ENCODE results near the gene HRH4.

DNA sequence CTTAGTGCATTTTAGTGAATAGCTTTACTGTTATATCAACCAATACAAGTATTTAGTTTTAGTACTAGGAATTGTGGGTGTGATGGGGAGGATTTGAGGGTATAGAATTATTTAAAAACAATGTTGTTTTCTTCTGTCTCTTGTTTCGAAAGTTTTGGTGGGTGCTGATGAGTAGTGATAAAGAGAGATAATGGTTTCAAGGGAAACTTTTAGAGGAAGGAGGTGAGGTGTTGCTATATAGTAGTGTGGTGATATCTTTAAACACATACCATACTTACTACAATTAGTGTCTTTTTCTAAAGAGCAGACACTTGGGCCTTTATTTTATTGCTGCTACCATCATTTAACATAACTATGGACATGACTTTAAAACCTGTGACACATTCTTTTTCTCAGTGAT lies 23.5 kb upstream of the HRH4 start:
- TF ChIP-seq, protein P1, sequence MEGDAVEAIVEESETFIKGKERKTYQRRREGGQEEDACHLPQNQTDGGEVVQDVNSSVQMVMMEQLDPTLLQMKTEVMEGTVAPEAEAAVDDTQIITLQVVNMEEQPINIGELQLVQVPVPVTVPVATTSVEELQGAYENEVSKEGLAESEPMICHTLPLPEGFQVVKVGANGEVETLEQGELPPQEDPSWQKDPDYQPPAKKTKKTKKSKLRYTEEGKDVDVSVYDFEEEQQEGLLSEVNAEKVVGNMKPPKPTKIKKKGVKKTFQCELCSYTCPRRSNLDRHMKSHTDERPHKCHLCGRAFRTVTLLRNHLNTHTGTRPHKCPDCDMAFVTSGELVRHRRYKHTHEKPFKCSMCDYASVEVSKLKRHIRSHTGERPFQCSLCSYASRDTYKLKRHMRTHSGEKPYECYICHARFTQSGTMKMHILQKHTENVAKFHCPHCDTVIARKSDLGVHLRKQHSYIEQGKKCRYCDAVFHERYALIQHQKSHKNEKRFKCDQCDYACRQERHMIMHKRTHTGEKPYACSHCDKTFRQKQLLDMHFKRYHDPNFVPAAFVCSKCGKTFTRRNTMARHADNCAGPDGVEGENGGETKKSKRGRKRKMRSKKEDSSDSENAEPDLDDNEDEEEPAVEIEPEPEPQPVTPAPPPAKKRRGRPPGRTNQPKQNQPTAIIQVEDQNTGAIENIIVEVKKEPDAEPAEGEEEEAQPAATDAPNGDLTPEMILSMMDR (conservative IDR thresholded peaks at IDR 0.05; ENCODE audit: low read depth, low read length): no peak
- no peak for TF ChIP-seq EZH2 (IDR thresholded peaks at IDR 0.05; ENCODE audit: borderline replicate concordance, low read depth, low read length, poor library complexity, severe bottlenecking)

All from A673 (cell line).